GM23338 (cell line): ENCODE measurements around the gene THBS2.

Experiments
- CREB1 ChIP-seq: fragments of 250-450 bp; sonication (Bioruptor Pico); IDR thresholded peaks from 2 replicates; pipeline ENCODE4 v1.5.0; 2020; ENCODE audit warnings: low read depth, mild to moderate bottlenecking, moderate library complexity
- EZH2 ChIP-seq: fragments of 200-600 bp; sonication (generic); IDR thresholded peaks from one replicate; pipeline ENCODE4 v1.8.0; 2017; ENCODE audit warnings: antibody characterized with exemption, mild to moderate bottlenecking, low read depth; ENCODE audit not compliant: unreplicated experiment
- EZH2phosphoT487 ChIP-seq: fragments of 200-600 bp; sonication (generic); IDR thresholded peaks from one replicate; pipeline ENCODE4 v1.8.1; 2018; ENCODE audit warnings: antibody characterized with exemption; ENCODE audit not compliant: unreplicated experiment
- JUNB ChIP-seq: IDR thresholded peaks from one replicate; pipeline ENCODE4 v1.6.1; 2016; ENCODE audit warnings: antibody characterized with exemption; ENCODE audit not compliant: unreplicated experiment
- NANOG ChIP-seq: IDR thresholded peaks from 2 replicates; pipeline ENCODE4 v1.6.1; 2016; ENCODE audit warnings: antibody characterized with exemption, borderline replicate concordance
- POLR2AphosphoS5 ChIP-seq: IDR thresholded peaks from 2 replicates; pipeline ENCODE4 v1.6.1; 2016; ENCODE audit warnings: antibody characterized with exemption, low read depth
- STAT1 ChIP-seq: IDR thresholded peaks from one replicate; pipeline ENCODE4 v1.6.1; 2016; ENCODE audit warnings: antibody characterized with exemption; ENCODE audit not compliant: unreplicated experiment
- ZNF114 ChIP-seq: fragments of 250-450 bp; sonication (Bioruptor Pico); IDR thresholded peaks from 2 replicates; pipeline ENCODE4 v1.5.0; 2020; ENCODE audit warnings: mild to moderate bottlenecking, moderate library complexity
- ZNF331 ChIP-seq: fragments of 250-450 bp; sonication (Bioruptor Pico); IDR thresholded peaks from 2 replicates; pipeline ENCODE4 v1.5.0; 2020; ENCODE audit warnings: low read depth, mild to moderate bottlenecking, moderate library complexity
- TF ChIP-seq, protein P1 (sequence below), 2 experiments: fragments of 200-600 bp in 1 of 2; sonication (generic) in 1 of 2; conservative IDR thresholded peaks; 2 replicates each; pipeline versions ENCODE4 v1.5.1 to v1.6.1; 2016 to 2017; ENCODE audit warnings: antibody characterized with exemption in 2 of 2, low read depth in 2 of 2, mild to moderate bottlenecking in 2 of 2, moderate library complexity in 1 of 2
- TF ChIP-seq, protein P2 (sequence below): IDR thresholded peaks from one replicate; pipeline ENCODE4 v1.6.1; 2018; ENCODE audit warnings: antibody characterized with exemption; ENCODE audit not compliant: unreplicated experiment
- TF ChIP-seq, protein P3 (sequence below): IDR thresholded peaks from 2 replicates; pipeline ENCODE4 v1.6.1; 2016; ENCODE audit warnings: antibody characterized with exemption

- TF ChIP-seq NANOG: no peak
- TF ChIP-seq, protein P1, sequence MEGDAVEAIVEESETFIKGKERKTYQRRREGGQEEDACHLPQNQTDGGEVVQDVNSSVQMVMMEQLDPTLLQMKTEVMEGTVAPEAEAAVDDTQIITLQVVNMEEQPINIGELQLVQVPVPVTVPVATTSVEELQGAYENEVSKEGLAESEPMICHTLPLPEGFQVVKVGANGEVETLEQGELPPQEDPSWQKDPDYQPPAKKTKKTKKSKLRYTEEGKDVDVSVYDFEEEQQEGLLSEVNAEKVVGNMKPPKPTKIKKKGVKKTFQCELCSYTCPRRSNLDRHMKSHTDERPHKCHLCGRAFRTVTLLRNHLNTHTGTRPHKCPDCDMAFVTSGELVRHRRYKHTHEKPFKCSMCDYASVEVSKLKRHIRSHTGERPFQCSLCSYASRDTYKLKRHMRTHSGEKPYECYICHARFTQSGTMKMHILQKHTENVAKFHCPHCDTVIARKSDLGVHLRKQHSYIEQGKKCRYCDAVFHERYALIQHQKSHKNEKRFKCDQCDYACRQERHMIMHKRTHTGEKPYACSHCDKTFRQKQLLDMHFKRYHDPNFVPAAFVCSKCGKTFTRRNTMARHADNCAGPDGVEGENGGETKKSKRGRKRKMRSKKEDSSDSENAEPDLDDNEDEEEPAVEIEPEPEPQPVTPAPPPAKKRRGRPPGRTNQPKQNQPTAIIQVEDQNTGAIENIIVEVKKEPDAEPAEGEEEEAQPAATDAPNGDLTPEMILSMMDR (conservative IDR thresholded peaks at IDR 0.05; ENCODE audit: low read depth in 2 of 2): no peak
- TF ChIP-seq POLR2AphosphoS5: no peak
- no peak for TF ChIP-seq EZH2
- no peak for TF ChIP-seq JUNB
- TF ChIP-seq EZH2phosphoT487: no peak
- TF ChIP-seq, protein P2, sequence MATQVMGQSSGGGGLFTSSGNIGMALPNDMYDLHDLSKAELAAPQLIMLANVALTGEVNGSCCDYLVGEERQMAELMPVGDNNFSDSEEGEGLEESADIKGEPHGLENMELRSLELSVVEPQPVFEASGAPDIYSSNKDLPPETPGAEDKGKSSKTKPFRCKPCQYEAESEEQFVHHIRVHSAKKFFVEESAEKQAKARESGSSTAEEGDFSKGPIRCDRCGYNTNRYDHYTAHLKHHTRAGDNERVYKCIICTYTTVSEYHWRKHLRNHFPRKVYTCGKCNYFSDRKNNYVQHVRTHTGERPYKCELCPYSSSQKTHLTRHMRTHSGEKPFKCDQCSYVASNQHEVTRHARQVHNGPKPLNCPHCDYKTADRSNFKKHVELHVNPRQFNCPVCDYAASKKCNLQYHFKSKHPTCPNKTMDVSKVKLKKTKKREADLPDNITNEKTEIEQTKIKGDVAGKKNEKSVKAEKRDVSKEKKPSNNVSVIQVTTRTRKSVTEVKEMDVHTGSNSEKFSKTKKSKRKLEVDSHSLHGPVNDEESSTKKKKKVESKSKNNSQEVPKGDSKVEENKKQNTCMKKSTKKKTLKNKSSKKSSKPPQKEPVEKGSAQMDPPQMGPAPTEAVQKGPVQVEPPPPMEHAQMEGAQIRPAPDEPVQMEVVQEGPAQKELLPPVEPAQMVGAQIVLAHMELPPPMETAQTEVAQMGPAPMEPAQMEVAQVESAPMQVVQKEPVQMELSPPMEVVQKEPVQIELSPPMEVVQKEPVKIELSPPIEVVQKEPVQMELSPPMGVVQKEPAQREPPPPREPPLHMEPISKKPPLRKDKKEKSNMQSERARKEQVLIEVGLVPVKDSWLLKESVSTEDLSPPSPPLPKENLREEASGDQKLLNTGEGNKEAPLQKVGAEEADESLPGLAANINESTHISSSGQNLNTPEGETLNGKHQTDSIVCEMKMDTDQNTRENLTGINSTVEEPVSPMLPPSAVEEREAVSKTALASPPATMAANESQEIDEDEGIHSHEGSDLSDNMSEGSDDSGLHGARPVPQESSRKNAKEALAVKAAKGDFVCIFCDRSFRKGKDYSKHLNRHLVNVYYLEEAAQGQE: no peak
- no peak for TF ChIP-seq CREB1 (CRISPR knock-in tag)
- no peak for TF ChIP-seq STAT1
- TF ChIP-seq ZNF114 (CRISPR knock-in tag): no peak
- TF ChIP-seq, protein P3, sequence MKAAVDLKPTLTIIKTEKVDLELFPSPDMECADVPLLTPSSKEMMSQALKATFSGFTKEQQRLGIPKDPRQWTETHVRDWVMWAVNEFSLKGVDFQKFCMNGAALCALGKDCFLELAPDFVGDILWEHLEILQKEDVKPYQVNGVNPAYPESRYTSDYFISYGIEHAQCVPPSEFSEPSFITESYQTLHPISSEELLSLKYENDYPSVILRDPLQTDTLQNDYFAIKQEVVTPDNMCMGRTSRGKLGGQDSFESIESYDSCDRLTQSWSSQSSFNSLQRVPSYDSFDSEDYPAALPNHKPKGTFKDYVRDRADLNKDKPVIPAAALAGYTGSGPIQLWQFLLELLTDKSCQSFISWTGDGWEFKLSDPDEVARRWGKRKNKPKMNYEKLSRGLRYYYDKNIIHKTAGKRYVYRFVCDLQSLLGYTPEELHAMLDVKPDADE: no peak
- no peak for TF ChIP-seq ZNF331
Observed at GRCh38 chr6:169188475-169188874, 65.2 kb downstream of the THBS2 start.
